ENCODE measurements around the gene KBTBD4.
"Not testable (repeated sequence)": the region's sequence is repeated elsewhere in the genome, so short reads cannot be mapped to it uniquely, and the experiment has no call there.

The KBTBD4 gene

DNA sequence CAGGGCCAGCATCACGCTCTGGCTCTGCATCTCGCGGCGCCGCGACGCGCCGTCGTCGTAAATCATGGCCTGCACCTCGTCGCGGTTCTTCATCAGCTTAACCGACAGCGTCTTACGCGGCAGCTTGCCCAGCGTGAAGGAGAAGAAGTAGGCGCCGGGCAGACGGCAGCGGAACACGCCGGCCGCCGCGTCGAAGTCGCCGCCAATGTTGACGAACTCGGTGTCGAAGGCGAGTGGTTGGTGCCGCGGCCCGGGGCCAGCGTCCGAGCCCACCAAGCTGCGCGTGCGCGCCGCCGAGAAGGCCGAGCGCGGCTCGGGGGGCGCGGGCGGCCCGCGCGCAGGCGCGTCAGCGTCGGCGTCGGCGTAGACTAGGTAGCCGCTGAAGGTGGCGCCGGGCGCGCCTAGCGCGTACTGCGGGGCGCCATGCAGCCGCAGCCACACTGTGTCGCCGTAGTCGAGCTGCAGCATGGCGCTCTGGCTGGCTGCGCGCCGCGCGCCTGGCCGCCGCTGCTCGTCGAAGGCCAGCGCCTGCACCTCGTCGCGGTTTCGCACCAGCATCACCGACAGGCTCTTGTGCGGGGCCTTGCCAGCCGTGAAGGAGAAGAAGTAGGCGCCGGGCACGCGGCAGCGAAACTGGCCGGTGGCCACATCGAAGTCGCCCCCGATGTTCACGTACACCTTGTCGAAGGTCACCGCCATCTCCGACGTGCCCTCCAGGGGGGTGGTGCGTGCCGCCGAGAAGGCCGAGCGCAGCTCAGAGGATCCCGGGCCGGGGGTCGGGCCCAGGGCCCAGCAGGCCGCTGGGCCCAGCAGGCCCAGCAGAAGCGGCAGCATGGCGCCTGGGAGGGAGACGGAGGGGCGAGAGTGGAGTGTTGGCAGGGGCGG, 11.4 kb upstream of the KBTBD4 start:
- no peak for DNase-seq

DNA sequence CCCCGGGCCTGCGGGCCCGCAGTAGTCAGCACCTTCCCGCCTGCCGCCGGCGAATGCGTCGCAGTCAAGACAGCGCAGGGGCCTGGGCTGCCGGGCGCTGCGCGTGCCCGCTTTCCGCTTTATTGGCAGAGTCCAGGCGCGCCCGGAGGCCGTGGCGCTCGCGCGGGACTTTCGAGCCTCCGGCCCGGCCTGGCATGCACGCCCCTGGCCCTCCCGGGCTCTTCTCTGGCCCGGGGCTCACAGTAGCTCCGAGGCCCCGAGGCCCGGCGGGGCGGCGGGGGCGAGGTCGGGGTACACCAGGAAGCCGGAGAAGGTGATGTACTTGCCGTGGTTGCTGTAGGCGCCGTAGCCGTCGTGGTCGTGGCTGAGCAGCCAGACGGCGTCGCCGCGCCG, 10.8 kb upstream of the KBTBD4 start:
- no peak for DNase-seq

DNA sequence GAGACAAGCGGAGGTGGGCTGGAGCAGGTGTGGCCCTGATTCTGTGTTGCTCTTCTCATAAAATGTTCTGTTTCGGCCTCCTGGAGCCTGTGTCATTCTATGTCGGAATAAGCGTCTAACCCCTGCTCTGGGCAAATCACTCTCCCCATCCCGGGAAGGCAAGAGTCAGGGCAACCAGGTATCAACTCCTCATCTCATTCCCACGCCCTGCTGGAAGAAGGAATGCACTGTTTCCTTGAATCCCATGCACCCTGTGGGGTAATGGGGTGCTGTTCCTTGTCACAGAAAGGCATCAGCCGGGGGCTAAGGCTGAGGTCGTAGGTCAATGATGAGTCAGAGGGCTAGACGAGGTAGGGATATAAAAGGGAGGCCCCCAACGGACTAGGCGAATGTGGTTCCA, 10.3 kb upstream of the KBTBD4 start:
- no peak for DNase-seq

DNA sequence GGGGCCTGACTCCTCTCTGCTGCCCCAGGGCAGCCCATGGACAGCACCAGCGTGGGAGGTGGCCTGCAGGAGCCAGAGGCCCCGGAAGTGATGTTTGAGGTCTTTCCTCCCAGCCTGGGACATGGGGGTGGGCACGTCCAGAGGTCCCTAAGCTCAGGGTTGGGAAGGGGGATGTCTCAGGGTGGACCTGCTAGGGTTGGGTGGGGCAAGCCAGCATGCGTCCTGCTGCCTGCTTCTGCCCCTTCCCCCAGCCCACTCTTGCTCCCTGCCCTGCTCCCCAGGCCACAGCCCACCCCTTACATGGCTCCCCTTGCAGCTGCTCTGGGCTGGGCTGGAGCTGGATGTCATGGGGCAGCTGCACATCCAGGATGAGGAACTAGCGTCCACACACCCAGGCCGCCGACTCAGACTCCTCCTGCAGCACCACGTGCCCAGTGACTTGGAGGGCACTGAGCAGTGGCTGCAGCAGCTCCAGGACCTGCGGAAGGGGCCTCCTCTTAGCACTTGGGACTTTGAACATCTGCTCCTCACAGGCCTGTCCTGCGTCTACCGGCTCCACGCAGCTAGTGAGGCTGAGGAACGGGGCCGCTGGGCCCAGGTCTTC, 9.1 kb upstream of the KBTBD4 start:
- DNase-seq, result no peak

DNA sequence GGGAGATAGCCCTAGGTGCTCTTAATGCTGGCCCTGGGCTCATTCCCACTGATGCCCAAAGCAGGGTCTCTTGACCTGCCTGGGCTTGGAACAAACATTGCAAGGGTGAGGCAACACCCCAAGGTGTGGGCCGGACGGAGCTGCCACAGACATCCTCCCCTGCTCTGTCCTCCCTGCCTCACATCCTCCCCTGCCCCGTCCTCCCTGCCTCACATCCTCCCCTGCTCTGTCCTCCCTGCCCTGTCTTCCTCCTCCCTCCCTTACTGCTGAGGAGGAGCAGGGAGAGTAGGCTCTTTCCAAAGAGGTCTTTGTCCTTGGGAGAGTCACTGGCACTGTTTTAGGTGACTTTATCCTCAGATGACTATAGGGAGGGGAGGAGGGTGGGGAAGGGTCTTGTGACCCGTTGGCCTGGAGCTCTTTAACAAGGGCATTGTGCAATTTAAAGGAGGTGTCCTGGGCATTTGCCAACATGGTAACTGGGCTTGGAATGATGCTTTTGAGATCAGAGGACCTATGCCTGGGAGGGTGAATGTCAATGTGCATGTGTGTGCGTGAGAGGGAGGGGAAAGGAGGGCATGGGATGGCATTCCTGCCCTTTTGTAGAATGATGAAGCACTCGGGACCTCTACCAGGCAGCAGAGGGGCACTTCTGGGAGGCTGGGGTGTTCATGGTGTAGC, 8.4 kb upstream of the KBTBD4 start:
- DNase-seq, result no peak

DNA sequence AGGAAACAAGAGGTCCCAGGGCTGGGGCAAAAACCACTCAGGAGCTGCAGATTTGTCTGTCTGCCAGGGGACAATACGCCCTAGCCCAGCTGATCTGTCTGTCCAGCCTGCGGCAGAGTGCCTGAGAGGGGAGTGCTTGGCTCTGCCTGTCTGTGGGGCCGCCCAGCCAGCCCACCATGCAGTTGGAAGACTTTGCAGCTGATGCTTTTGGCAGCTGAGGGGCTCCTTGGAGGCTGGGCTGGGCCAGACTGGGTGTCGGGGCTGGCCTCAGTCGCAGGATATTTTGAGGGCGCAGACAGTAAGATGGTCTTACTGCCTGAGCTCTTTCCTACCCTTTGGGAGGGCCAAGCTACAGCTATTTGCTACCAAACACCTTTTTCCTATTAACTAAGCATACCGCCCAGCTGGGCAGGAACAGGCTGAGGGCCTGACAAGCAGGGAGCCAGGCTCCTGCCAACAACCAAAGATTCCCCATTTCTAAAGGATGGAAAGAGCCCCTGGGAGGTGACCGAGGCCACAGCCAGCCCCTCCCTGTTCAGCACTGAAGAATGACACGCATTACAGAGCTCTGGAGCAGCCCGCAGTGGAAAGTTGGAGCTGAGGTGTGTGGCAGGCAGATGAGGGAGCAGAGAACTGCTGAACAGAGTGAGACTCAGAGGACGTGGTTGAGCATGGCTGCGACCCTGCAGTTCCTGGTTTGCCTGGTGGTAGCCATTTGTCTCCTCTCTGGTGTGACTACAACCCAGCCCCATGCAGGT, 7.5 kb upstream of the KBTBD4 start, which contains the start of gene FAM180B:
Gene FAM180B, plus strand, starts transcription at position 581 of the 758 bp plus-strand sequence. Its CDS starts 91 bp downstream, at position 672.
- DNase-seq, result no peak

DNA sequence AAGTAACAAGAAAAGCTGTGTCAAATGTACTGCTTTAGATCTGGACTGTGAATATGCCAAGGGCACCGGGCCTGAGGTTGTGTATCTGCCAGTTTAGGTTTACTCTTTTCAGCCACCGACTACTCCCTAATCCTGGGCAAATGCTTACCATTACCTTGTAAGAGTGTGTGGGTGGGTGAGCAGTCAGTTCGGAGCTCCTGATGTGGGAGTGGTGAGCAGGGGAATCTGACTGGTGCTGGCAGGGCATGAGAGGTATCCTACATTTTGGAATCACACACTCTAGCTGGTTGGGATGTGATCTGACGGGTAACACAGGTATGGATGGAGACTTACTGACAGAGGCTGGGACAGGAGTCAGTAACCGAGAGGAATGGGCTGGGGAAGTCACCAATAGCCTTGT, 5.1 kb upstream of the KBTBD4 start:
- no peak for DNase-seq

DNA sequence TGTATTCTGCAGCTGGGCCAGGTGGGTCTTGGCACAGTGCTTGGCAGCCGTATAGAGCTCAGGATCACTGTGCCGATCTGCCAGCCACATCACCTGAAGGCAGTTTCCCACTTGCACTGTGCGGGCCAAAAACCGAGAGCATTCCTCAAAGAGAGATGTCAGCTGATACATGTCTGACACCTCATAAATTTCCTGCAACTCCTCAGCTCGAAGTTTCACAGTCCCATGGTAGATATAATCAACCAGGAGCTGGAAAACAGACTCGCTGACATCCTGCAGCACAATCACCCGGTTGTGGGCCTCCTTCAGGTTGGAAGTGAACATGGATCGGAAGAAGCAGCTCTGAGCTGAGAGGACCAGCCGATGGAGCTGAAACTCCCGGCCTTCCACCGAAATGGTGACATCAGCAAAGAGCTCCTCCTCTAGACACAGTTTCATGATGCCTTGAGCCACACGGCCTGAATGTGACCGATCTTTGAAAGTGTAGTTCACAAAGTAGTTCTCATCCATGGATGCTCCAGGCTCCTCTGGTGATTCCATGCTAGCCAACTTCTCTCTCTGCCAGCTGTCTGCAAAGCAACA, 1.2 kb downstream of the KBTBD4 start:
- DNase-seq, result peak; percentile 20

DNA sequence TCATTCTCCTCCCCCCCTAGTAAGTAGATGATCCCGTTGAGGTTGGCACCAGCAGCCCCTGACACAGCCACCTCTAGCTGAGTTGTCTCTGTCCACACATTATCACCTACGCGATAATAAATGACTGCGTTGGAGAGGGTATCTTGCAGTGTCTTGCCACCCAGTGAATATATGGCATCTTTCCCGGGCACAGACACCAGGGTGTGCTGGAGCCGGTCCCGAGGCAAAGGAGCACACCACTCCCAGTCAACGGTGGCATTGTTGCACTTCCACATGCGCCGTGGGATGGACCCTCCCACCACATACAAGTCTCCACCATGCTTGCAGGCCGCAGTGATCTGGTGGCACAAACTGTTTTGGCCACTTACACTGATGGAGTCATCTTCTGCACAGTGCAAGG, 5.4 kb downstream of the KBTBD4 start:
- DNase-seq, result no peak

DNA sequence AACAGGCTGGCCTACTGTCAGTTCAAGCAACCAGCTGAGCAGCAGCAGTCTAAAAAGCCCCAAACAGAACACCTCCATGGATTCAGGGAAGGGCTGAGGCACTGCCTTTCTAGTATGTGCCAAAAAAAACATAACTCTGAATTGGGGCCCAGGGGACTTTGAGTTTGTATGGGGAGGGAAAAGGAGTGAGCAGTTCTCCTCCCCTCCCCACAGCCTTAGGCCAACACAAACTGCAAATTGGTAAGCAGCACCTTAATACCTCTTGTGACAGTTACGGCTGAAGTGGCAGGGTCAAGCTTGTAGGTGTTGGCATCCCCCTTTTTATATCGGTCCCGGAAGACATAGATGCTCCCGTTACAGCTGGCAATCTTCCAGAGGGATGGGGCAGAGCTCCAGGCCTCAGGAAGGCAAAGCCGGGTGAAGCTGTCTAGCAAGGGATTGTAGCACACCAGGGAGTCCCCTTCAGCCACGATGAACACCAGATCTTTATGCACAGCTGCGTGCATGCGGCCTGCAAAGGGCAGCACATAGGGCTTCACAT, 6.0 kb downstream of the KBTBD4 start:
- DNase-seq, result peak; percentile 47

DNA sequence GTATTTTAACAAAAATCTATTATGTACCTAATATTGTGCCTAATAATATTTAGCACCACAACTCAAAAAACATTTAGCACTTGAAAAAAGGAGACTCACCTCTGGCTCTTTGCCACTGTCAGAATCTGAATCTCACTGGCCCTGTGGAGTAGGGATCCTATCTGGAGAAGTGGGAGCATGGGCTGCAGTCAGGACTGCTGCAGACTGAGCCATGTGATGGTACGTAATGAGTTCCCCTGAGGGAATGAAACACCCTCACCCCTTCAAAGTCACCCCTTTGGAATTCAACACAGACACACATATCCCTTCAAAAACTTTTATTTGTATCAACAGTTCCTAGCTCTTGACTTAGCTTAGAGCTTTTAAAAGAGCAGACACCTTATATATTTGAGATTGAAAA, 6.9 kb downstream of the KBTBD4 start:
- DNase-seq, result no peak

DNA sequence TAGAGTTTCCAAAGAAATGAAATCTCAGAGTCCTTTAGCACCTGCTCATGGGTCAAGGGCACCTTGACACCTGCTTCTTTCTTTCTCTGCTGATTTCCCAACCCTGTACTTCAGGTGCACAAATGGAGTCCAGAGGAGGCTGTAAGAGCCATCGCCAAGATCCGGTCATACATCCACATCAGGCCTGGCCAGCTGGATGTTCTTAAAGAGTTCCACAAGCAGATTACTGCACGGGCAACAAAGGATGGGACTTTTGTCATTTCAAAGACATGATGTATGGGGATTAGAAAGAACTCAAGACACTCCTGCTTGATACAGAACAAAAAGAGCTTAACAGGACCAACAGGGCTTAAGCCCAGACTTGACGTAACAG, 7.4 kb downstream of the KBTBD4 start:
- DNase-seq, result no peak

DNA sequence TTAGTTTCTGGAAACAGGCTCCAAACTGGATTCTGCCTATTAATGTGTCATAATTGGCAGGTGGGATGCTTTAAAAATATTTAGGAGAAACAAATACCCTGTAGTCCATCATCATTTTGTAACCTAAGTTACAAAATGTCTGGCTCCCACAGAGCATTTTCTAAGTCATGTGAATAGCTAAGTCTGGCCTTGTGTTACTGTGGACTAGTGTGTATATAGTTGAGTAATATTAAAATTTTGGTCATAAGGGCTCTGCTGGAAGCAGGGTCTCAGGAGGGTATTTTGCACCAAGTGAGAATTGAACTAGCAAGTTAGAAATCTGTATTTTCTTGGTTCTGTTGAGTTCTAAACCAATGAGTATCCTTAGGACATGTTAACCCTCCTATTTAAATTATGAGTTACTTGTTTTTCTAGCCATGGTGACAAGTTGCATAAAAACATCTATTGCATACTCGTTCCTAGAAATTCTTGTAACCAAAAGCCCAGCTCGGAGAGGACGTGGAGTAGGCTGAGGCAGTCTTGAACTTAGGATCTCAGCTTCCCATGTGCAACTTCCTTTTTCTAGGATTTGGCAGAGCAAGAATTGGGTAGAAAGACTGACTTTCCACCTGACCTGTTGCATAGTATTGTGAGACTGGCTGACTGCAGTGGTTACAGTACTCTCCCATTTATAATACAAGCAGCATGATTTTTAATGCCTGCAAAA, 8.0 kb downstream of the KBTBD4 start:
- DNase-seq, result no peak

DNA sequence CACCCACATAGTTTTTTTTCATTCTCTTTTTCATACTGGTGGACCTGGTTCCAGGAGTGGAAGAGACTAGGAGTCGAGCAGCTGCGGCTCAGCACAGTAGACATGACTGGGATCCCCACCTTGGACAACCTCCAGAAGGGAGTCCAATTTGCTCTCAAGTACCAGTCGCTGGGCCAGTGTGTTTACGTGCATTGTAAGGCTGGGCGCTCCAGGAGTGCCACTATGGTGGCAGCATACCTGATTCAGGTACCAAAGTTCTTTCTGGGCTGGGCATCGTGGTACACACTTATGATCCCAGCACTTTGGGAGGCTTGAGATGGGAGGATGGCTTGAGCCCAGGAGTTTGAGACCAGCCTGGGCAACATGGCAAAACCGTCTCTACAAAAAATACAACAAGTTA, 9.1 kb downstream of the KBTBD4 start:
- no peak for DNase-seq

DNA sequence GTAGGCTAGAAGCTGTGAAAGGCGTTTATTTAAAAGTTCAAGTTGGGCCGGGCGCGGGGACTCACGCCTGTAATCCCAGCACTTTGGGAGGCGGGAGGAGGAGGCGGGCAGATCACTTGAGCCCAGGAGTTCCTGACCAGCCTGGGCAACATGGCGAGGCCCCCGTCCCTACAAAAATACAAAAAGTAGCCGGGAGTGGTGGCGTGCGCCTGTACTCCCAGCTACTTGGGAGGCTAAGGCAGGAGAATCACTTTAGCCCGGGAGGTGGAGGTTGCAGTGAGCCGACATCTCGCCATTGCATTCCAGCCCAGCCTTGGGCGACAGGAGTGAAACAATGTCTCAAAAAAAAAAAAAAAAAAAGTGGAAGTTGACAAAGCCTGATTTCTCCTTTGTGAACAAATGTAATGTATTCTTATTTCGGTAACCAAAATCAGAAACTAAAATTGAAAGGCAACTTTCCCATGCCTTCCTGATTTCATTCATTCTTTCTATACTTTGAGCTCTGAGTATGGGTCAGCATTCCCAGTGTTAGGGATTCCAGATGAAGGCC, 12.5 kb downstream of the KBTBD4 start:
- DNase-seq, result no peak

DNA sequence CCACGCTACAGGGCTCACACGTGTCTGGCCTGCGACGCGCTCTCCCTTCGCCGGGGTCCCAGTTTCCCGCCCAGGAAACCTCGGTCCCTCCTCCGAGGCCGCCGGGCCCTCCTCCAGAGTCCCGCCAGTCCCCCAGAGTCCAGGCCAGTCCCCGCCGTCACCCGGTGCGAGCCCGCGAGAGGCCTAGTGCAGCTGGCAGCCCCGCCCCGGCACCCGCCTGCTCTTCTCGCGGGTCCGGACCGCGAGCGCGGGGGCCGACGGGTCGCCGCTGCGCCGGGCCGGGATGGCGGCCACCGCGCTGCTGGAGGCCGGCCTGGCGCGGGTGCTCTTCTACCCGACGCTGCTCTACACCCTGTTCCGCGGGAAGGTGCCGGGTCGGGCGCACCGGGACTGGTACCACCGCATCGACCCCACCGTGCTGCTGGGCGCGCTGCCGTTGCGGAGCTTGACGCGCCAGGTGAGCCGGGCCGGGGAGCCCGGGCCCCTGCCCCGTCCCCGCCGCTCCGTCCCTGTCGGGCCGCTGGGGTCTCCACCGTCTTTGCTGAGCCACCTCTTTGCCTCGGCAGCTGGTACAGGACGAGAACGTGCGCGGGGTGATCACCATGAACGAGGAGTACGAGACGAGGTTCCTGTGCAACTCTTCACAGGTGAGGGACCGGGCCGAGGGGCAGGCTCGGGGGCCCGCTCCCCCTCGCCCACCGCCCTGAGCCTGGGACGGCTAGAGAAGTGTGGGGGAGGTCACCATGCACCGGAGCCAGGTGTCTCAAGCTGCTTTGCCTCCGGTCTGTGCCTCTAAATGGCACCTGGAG, 13.2 kb downstream of the KBTBD4 start, which contains the start of gene PTPMT1:
Gene PTPMT1, plus strand, starts transcription at position 260 of the 809 bp plus-strand sequence. Its CDS starts 24 bp downstream, at position 284.
- DNase-seq, result no peak

DNA sequence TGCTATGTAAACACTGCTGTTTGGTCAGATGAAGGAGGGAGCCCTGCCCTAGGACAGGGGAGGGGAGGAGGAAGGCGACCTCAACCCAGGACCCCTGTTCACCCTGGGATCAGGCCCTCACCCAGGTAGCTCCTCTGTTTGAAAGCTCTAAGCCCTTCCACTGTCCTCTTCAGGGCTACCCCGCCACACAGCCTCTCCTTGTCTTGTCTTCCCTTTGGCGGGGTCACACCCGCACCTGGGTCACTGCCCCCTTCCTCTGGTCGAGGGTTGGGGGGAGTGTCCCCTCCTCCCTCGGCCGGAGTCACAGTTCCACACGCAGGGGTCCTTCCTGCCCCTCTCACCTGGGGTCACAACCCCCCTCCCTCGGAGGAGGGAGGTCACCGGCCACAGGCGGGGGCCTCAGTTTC, 13.8 kb downstream of the KBTBD4 start:
- no peak for DNase-seq

DNA sequence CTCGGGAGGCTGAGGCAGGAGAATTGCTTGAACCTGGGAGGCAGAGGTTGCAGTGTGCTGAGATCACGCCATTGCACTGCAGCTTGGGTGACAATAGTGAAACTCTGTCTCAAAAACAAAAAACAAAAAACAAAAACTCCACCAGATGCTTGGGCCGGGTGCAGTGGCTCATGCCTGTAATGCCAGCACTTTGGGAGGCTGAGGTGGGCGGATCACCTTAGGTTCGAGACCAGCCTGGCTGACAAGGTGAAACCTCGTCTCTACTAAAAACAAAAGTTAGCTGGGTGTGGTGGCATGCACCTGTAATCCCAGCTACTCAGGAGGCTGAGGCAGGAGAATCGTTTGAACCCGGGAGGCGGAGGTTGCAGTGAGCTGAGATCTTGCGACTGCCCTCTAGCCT, 14.4 kb downstream of the KBTBD4 start:
- not testable (repeated sequence) for DNase-seq

DNA sequence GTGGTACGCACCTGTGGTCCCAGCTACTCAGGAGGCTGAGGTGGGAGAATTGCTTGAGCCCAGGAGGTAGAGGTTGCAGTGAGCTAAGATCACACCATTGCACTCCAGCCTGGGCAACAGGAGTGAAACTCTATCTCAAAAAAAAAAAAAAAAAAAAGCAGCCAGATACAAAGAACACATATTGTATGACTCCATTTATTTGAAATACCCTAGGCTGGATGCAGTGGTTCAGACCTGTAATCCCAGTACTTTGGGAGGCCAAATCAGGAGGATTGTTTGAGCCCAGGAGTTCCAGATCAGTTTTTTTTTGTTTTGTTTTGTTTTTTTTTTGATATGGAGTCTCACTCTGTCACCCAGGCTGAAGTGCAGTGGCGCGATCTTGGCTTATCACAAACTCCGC, 16.4 kb downstream of the KBTBD4 start:
- not testable (repeated sequence) for DNase-seq

DNA sequence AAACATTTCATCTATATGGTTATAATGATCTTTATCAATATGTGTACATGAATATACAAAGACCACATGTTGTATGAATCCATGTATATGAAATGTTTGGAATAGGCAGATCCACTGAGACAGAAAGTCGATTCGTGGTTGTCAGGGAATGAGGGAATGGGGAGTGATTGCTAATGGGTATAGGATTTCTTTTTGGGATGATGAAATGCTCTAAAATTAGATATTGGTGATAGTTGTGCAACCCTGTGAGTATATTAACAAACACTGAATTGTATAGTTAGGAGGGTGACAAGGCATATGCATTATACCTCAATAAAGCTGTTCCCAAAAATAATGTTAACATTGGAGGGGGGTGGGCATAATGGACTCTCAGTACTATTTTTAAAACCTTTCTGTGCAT, 18.3 kb downstream of the KBTBD4 start:
- no peak for DNase-seq

All from NCI-H2227 treated with DMSO at 0.1 percent for 48 hours (cell line).